ENCODE measurements around the gene ZFPM1. TPM values are rescaled to one million over a fixed set of nuclear protein-coding genes. Genes with fewer than 3 reads are reported as not detected.
"Not testable (repeated sequence)": the region's sequence is repeated elsewhere in the genome, so short reads cannot be mapped to it uniquely, and the experiment has no call there.

Gene ZFPM1
- total RNA-seq, 1 donor: 15.1 TPM

- DNase-seq (ENCODE audit: low read depth in 2 of 3, low spot score in 2 of 3): peak in 2 of 3 donors; percentile 49 to 58
Measured at GRCh38 chr16:88464447-88465318, 11.6 kb downstream of the ZFPM1 start.

- DNase-seq (ENCODE audit: low read depth in 2 of 3, low spot score in 2 of 3): no peak
Measured at GRCh38 chr16:88465387-88465983, 12.4 kb downstream of the ZFPM1 start.

GRCh38 chr16:88466175-88466862 is 13.2 kb downstream of the ZFPM1 start:
- DNase-seq (ENCODE audit: low read depth in 2 of 3, low spot score in 2 of 3): no peak

GRCh38 chr16:88466949-88467348 is 13.9 kb downstream of the ZFPM1 start:
- DNase-seq (ENCODE audit: low read depth in 2 of 3, low spot score in 2 of 3): no peak

- DNase-seq (ENCODE audit: low read depth in 2 of 3, low spot score in 2 of 3): no peak
Measured at GRCh38 chr16:88467541-88467944, 14.5 kb downstream of the ZFPM1 start.

- peak in 2 of 3 donors; percentile 35 to 44 for DNase-seq (ENCODE audit: low read depth in 2 of 3, low spot score in 2 of 3)
Measured at GRCh38 chr16:88468275-88469129, 15.4 kb downstream of the ZFPM1 start.

GRCh38 chr16:88469615-88470395 is 16.7 kb downstream of the ZFPM1 start:
- DNase-seq (ENCODE audit: low read depth in 2 of 3, low spot score in 2 of 3): no peak

GRCh38 chr16:88470396-88470680 is 17.3 kb downstream of the ZFPM1 start:
- not testable (repeated sequence) for DNase-seq (ENCODE audit: low read depth in 2 of 3, low spot score in 2 of 3)

- DNase-seq (ENCODE audit: low read depth in 2 of 3, low spot score in 2 of 3): not testable (repeated sequence)
Measured at GRCh38 chr16:88470696-88471095, 17.6 kb downstream of the ZFPM1 start.

- DNase-seq (ENCODE audit: low read depth in 2 of 3, low spot score in 2 of 3): no peak
Measured at GRCh38 chr16:88471115-88471514, 18.0 kb downstream of the ZFPM1 start.

GRCh38 chr16:88471575-88471974 is 18.5 kb downstream of the ZFPM1 start:
- DNase-seq (ENCODE audit: low read depth in 2 of 3, low spot score in 2 of 3): no peak

- no peak for DNase-seq (ENCODE audit: low read depth in 2 of 3, low spot score in 2 of 3)
Measured at GRCh38 chr16:88472069-88472468, 19.0 kb downstream of the ZFPM1 start.

- DNase-seq (ENCODE audit: low read depth in 2 of 3, low spot score in 2 of 3): no peak
Measured at GRCh38 chr16:88472637-88473205, 19.6 kb downstream of the ZFPM1 start.

- no peak for DNase-seq (ENCODE audit: low read depth in 2 of 3, low spot score in 2 of 3)
Measured at GRCh38 chr16:88473666-88474534, 20.8 kb downstream of the ZFPM1 start.

- no peak for DNase-seq (ENCODE audit: low read depth in 2 of 3, low spot score in 2 of 3)
Measured at GRCh38 chr16:88475037-88475436, 22.0 kb downstream of the ZFPM1 start.

- DNase-seq (ENCODE audit: low read depth in 2 of 3, low spot score in 2 of 3): no peak
Measured at GRCh38 chr16:88476203-88476602, 23.1 kb downstream of the ZFPM1 start.

GRCh38 chr16:88476817-88477397 is 23.8 kb downstream of the ZFPM1 start:
- no peak for DNase-seq (ENCODE audit: low read depth in 2 of 3, low spot score in 2 of 3)
